MM.1S (cell line): ENCODE results near the gene NOL11.
"Not testable (repeated sequence)": the region's sequence is repeated elsewhere in the genome, so short reads cannot be mapped to it uniquely, and the experiment has no call there.

Experiments used
- EZH2 ChIP-seq: fragments of 300-600 bp; sonication (generic); optimal IDR thresholded peaks from 2 replicates; pipeline ENCODE3; 2017; ENCODE audit warnings: low read depth, mild to moderate bottlenecking, antibody characterized with exemption, low read length, mixed read lengths
- TF ChIP-seq, protein P1 (sequence below): fragments of 300-600 bp; sonication (generic); IDR thresholded peaks from 2 replicates; pipeline ENCODE4 v1.5.1; 2016; ENCODE audit warnings: antibody characterized with exemption, low read length, mixed read lengths

DNA sequence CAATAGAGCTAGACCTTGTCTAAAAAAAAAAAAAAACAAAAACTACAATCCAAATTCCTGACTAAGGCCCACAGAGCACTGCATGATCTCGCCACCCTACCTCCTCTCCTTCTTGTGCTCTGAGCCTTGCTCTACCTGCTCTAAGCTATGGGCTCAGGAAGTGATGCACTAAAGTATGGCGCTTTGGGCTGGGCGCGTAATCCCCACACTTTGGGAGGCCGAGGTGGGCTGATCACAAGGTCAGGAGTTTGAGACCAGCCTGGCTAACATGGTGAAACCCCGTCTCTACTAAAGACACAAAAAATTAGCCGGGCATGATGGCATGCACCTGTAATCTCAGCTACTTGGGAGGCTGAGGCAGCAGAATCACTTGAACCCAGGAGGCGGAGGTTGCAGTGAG is 37.0 kb downstream of the NOL11 start:
- TF ChIP-seq, protein P1, sequence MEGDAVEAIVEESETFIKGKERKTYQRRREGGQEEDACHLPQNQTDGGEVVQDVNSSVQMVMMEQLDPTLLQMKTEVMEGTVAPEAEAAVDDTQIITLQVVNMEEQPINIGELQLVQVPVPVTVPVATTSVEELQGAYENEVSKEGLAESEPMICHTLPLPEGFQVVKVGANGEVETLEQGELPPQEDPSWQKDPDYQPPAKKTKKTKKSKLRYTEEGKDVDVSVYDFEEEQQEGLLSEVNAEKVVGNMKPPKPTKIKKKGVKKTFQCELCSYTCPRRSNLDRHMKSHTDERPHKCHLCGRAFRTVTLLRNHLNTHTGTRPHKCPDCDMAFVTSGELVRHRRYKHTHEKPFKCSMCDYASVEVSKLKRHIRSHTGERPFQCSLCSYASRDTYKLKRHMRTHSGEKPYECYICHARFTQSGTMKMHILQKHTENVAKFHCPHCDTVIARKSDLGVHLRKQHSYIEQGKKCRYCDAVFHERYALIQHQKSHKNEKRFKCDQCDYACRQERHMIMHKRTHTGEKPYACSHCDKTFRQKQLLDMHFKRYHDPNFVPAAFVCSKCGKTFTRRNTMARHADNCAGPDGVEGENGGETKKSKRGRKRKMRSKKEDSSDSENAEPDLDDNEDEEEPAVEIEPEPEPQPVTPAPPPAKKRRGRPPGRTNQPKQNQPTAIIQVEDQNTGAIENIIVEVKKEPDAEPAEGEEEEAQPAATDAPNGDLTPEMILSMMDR, result not testable (repeated sequence)
- not testable (repeated sequence) for TF ChIP-seq EZH2
